Colonic mucosa (tissue), 4 donors: Measurements from ENCODE around the gene GPC6. TPM values are rescaled to one million over a fixed set of nuclear protein-coding genes. Genes with fewer than 3 reads are reported as not detected.

ENCODE experiments used
- DNase-seq: peaks from one replicate; pipeline ENCODE4 v3.0.0-alpha.2; 2020
- H3K27ac ChIP-seq: fragments of 200-600 bp; one replicate; pipeline ENCODE4 v1.8.0; 2021
- H3K27me3 ChIP-seq: fragments of 200-600 bp; one replicate; pipeline ENCODE4 v1.8.0; 2021
- H3K36me3 ChIP-seq: fragments of 200-600 bp; one replicate; pipeline ENCODE4 v1.8.0; 2021
- H3K4me1 ChIP-seq: fragments of 200-600 bp; one replicate; pipeline ENCODE4 v1.8.0; 2021; ENCODE audit warnings: mild to moderate bottlenecking
- H3K4me3 ChIP-seq: fragments of 200-600 bp; one replicate; pipeline ENCODE4 v1.8.0; 2021
- H3K9ac ChIP-seq, 2 donors: one replicate each; pipeline ENCODE4 v1.7.0; 2013; ENCODE audit warnings: control low read depth in 2 of 2, low read depth in 2 of 2, low read length in 2 of 2
- H3K9me3 ChIP-seq: fragments of 200-600 bp; one replicate; pipeline ENCODE4 v1.8.0; 2021
- intact Hi-C: fragments of 100-400 bp; cut with DNase I; formaldehyde crosslinking; loops from one replicate; pipeline ENCODE4 v1.14.1; 2022
- total RNA-seq, 2 donors: library from RNA; stranded (reverse); fragmentation: NEBNext Ultra II Directional in 1 of 2; extraction: Animal tissue kit (Norgen Biotek cat#: 25700) in 1 of 2; gene quantifications; one replicate each; pipeline ENCODE4 v1.2.1, GENCODE V29; 2021
- TF ChIP-seq, protein P1 (sequence below): fragments of 200-600 bp; IDR thresholded peaks from one replicate; pipeline ENCODE4 v1.8.0; 2022; ENCODE audit warnings: antibody characterized with exemption, mild to moderate bottlenecking
- donor health status: healthy.
- donor health status: DM: no; HTN: no; CAD: no.
- donor health status: DM: no; HTN: no; CAD: no.

The GPC6 gene
- total RNA-seq, 2 donors from 2014 or later, result 2.3 to 4.0 TPM

DNA sequence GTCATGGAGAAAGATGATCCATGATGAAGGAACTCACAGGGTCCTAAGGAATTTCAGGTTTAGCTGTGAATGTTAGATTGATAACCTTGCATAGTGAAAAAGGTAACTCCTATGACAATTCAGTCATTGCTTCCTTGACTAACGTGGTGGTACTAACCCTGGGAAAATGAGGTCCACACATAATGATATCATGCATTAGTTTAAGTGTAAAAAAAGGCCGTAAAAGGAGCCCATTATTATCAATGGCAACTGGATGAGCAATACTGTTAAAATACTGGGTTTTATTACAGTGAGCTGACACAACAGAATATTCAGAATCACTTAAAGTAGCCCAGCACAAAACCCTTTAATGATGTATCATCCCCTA, 737.5 kb downstream of the GPC6 start:
- Histone ChIP-seq H3K27ac (no peak overlapping the region), H3K36me3 (no peaks in the 10 kb centered on the region), H3K4me3 (no peak overlapping the region), H3K9ac (no peak overlapping the region), H3K9me3 (no peaks in the 10 kb centered on the region), H3K4me1 (no peaks in the 10 kb centered on the region), H3K27me3 (no peaks in the 10 kb centered on the region)
- intact Hi-C loops, result no loop called here
- TF ChIP-seq, protein P1, sequence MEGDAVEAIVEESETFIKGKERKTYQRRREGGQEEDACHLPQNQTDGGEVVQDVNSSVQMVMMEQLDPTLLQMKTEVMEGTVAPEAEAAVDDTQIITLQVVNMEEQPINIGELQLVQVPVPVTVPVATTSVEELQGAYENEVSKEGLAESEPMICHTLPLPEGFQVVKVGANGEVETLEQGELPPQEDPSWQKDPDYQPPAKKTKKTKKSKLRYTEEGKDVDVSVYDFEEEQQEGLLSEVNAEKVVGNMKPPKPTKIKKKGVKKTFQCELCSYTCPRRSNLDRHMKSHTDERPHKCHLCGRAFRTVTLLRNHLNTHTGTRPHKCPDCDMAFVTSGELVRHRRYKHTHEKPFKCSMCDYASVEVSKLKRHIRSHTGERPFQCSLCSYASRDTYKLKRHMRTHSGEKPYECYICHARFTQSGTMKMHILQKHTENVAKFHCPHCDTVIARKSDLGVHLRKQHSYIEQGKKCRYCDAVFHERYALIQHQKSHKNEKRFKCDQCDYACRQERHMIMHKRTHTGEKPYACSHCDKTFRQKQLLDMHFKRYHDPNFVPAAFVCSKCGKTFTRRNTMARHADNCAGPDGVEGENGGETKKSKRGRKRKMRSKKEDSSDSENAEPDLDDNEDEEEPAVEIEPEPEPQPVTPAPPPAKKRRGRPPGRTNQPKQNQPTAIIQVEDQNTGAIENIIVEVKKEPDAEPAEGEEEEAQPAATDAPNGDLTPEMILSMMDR, result no peak
- DNase-seq, result no peak

DNA sequence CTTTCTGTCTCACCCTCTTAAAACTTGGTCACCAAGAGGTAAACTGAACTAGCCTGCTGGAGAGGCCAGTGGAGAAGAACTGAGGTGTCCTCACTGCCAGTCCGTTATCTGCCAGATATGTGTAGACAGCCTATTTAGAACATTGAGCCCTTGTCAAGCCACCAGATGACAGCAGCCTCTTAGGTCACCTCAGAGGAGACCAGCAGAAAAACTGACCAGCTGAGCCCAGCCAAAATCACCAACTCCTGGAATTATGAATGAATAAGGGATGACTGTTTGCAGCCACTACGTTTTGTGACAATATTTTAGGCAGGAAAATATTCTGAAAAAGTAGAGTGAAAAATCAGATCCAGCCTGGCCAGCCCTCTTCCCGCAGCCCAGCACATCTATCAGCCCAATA, 739.0 kb downstream of the GPC6 start:
- H3K4me1 ChIP-seq, result no peaks in the 10 kb centered on the region
- intact Hi-C loops, result no loop called here
- no peak overlapping the region for H3K4me3 ChIP-seq
- no peaks in the 10 kb centered on the region for H3K27me3 ChIP-seq
- no peak for DNase-seq
- no peak overlapping the region for H3K9ac ChIP-seq
- H3K36me3 ChIP-seq, result no peaks in the 10 kb centered on the region
- H3K9me3 ChIP-seq, result no peaks in the 10 kb centered on the region
- no peak overlapping the region for H3K27ac ChIP-seq
- TF ChIP-seq, protein P1, result no peak

DNA sequence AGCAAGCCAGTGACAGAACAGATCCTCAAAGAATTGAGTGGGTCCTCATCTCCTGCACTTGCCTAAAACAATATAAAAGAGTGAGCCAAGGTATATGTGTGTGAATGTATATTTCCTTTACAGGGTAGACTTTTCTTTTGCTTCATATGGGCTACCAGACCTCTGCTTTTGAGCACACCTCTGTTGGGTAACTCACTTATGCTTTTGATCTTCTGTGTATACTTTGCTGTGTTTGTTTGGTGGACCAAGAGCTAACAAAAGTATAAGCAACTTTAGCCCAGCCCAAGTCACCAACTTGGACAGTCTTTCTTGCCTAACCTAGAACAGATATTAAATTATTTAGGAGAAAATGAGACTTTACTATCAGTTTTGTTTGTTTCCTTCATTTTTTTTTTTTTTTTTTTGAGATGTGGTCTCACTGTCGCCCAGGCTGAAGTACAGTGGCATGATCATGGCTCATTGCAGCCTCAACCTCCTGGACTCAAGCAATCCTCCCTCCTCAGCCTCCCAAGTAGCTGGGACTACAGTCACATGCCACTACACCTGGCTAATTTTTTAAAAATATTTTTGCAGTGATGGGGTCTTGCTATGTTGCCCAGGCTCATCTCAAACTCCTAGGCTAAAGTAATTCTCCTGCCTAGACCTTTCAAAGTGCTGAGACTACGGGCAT, 739.8 kb downstream of the GPC6 start:
- no peaks in the 10 kb centered on the region for H3K9me3 ChIP-seq
- no peaks in the 10 kb centered on the region for H3K36me3 ChIP-seq
- intact Hi-C loops, result no loop called here
- TF ChIP-seq, protein P1, result no peak
- no peak overlapping the region for H3K27ac ChIP-seq
- no peaks in the 10 kb centered on the region for H3K27me3 ChIP-seq
- no peak overlapping the region for H3K4me3 ChIP-seq
- no peak overlapping the region for H3K9ac ChIP-seq
- no peak for DNase-seq
- H3K4me1 ChIP-seq, result no peaks in the 10 kb centered on the region

DNA sequence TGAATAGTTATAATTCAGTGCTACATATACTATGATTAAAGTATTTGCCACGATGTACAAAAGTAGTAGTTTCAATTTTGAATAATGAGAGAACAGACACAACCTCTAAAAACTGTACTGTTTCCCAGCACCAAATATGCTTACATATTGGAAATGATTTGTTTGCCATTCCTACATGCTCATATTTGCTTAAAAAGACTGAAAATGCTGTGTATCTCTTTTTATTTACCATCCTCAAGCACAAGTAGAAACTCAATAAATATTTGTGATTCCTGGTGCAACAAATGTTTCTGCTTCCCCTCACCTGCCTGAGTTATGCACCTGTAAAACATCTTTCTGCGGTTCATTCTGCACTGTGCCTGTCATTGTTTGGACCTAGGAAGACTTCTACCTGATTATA, 740.7 kb downstream of the GPC6 start:
- intact Hi-C loops, result no loop called here
- TF ChIP-seq, protein P1, result no peak
- Histone ChIP-seq H3K9me3 (no peaks in the 10 kb centered on the region), H3K36me3 (no peaks in the 10 kb centered on the region), H3K4me1 (no peaks in the 10 kb centered on the region), H3K27me3 (no peaks in the 10 kb centered on the region), H3K27ac (no peak overlapping the region), H3K4me3 (no peak overlapping the region), H3K9ac (no peak overlapping the region)
- no peak for DNase-seq

DNA sequence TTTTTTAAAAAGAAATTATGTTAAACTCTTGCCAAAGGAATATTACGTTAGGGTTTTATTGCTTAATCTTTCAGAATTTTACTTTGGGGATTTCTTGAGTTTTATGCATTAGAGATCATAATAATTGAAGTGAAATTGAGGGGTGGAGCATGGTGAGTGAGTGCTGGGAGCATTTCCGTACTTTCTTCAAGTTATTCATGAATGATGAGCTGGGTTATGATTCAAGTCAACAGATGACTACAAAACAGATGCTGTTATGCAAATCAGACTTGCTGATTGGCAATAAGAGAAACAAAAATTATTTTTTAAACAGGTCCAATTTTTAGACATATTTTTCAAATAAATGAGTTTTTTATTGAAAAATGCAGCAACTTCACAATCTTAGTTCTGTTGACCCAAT, 748.6 kb downstream of the GPC6 start:
- no peaks in the 10 kb centered on the region for H3K9me3 ChIP-seq
- DNase-seq, result no peak

More for the DNA sequence above, 748.6 kb downstream of the GPC6 start:
- intact Hi-C loops, result no loop called here
- no peaks in the 10 kb centered on the region for H3K27me3 ChIP-seq
- H3K9ac ChIP-seq, result no peak overlapping the region
- H3K27ac ChIP-seq, result no peak overlapping the region
- H3K36me3 ChIP-seq, result no peaks in the 10 kb centered on the region
- no peaks in the 10 kb centered on the region for H3K4me1 ChIP-seq
- H3K4me3 ChIP-seq, result no peak overlapping the region
- TF ChIP-seq, protein P1, result no peak
